GM20000 (cell line): ENCODE measurements around the gene GPR161.
A peak's percentile ranks its signal among the peaks of the same experiment; 100 is the strongest.
"Not testable (repeated sequence)": the region's sequence is repeated elsewhere in the genome, so short reads cannot be mapped to it uniquely, and the experiment has no call there.

ENCODE experiments used
- DNase-seq: peaks from one replicate; pipeline ENCODE4 v3.0.0; 2012; ENCODE audit warnings: low spot score
- CTCF ChIP-seq: IDR thresholded peaks from 2 replicates; pipeline ENCODE4 v1.5.1; 2012; ENCODE audit warnings: mild to moderate bottlenecking, control low read depth; ENCODE audit errors: extremely low read depth, missing control alignments

Gene GPR161

GRCh38 chr1:168136709-168137514 lies at the start of gene GPR161:
Gene GPR161 (minus strand): TSS chr1:168136930. CDS start chr1:168104850, 32,080 bp downstream.
- DNase-seq: peak; percentile 69
- TF ChIP-seq CTCF: no peak

GRCh38 chr1:168181063-168181720 lies 44.5 kb upstream of the GPR161 start:
- DNase-seq: not testable (repeated sequence)

- no peak for DNase-seq
- no peak for TF ChIP-seq CTCF
Measured at GRCh38 chr1:168180148-168180524, 43.4 kb upstream of the GPR161 start.

GRCh38 chr1:168179438-168180147 lies 42.9 kb upstream of the GPR161 start:
- DNase-seq: peak; percentile 32
- no peak for TF ChIP-seq CTCF

GRCh38 chr1:168178638-168179437 lies 42.1 kb upstream of the GPR161 start, which contains the start of gene TIPRL:
Gene TIPRL (plus strand): TSS chr1:168178962. CDS start chr1:168179078, 116 bp downstream.
- DNase-seq: peak; percentile 88
- TF ChIP-seq CTCF: peak; percentile 42

GRCh38 chr1:168178227-168178637 lies 41.5 kb upstream of the GPR161 start:
- TF ChIP-seq CTCF: no peak
- no peak for DNase-seq

GRCh38 chr1:168172250-168172915 lies 35.7 kb upstream of the GPR161 start:
- DNase-seq: no peak
- no peak for TF ChIP-seq CTCF
